ENCODE results near the gene UFC1. TPM values are rescaled to one million over a fixed set of nuclear protein-coding genes. Genes with fewer than 3 reads are reported as not detected.
"Not testable (repeated sequence)": the region's sequence is repeated elsewhere in the genome, so short reads cannot be mapped to it uniquely, and the experiment has no call there.

UFC1 gene
- total RNA-seq, result 100 to 1,000 TPM; 103 to 113 TPM

DNA sequence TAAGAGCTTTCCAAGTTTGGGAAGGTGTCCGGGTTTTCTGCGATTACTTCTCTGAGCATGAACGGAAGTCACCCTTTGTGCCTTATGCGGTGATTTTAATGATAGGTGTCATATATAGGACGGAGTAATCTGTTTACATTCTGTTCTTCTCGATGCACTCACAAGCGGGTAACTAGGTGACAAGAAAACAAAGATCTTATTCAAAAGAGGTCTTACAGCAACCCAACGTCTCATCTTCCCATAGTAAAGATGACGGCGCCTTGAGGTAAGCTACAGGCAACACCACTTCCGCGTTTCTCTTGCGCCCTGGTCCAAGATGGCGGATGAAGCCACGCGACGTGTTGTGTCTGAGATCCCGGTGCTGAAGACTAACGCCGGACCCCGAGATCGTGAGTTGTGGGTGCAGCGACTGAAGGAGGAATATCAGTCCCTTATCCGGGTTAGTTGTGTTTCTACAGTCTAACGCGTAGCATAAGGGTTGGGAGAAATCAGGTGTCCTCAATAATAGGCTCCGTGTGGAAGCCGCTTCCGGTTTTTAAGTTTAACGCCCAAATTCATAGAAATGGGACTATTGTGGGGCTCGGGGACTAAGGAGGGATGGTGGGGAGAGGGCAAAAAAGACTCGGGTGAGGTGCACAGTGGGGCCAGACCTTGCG lies at the start of gene UFC1:
Gene UFC1, plus strand, starts transcription at position 297 of the 656 bp plus-strand sequence. Its CDS starts 20 bp downstream, at position 317.
- CTCF ChIA-PET, result interaction anchor here (0.6 to 3.9 kb wide), 13 partner anchors 11 to 152 kb away, joined by 3 to 36 read pairs (median 3); partner anchors contain the start of genes ARHGAP30, DEDD, F11R and PPOX
- peaks cover 33% of the 10 kb centered on the region for H3K36me3 Mint-ChIP-seq (ENCODE audit: low read depth)

DNA sequence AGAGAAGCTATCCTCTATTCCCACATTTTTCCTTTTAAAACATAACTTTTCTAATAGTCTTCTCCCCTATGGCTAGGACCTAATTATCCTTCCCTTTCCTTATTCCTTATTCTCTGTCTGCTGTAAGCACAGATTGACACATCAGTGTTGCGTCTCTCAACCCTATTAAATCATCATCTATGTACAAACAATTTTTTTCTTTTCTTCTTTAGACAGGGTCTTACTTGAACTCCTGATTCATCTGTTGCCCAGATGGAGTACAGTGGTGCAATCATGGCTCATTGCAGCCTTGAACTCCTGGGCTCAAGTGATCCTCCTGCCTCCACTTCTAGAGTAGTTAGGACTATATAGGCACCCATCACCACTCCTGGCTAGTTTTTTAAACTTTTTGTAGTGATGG lies 47.3 kb upstream of the UFC1 start:
- Mint-ChIP-seq H3K27ac (no peak overlapping the region), H3K27me3 (no peaks in the 10 kb centered on the region), H3K9me3 (no peaks in the 10 kb centered on the region), H3K4me1 (peaks cover 8% of the 10 kb centered on the region), H3K36me3 (ENCODE audit: low read depth) (peaks cover 21% of the 10 kb centered on the region), H3K4me3 (no peak overlapping the region)
- ChIA-PET POLR2A (interaction anchor here (0.8 to 0.9 kb wide), 2 partner anchors 49 to 95 kb away, joined by 3 read pairs; partner anchors contain the start of gene NDUFS2), CTCF (no interaction called here)
- DNase-seq, result no peak

More for the DNA sequence above, at the start of gene UFC1:
- Mint-ChIP-seq H3K4me3 (peak within 1 kb of the TSS; percentile 92), H3K27me3 (no peaks in the 10 kb centered on the region), H3K9me3 (no peaks in the 10 kb centered on the region), H3K4me1 (peaks cover 30% of the 10 kb centered on the region), H3K27ac (peak within 1 kb of the TSS; percentile 98)
- POLR2A ChIA-PET, result interaction anchor here (0.6 to 4.1 kb wide), 18 partner anchors 13 to 317 kb away, joined by 3 to 63 read pairs (median 8); partner anchors contain the start of genes ARHGAP30, B4GALT3, DEDD and NDUFS2
- DNase-seq, result peak; percentile 85

GRCh38 chr1:161111117-161111516 lies 42.7 kb upstream of the UFC1 start:
- Mint-ChIP-seq H3K27ac (no peak overlapping the region), H3K4me1 (peaks cover 43% of the 10 kb centered on the region), H3K4me3 (no peak overlapping the region), H3K9me3 (no peaks in the 10 kb centered on the region), H3K27me3 (no peaks in the 10 kb centered on the region), H3K36me3 (ENCODE audit: low read depth) (peaks cover 31% of the 10 kb centered on the region)
- ChIA-PET POLR2A (no interaction called here), CTCF (interaction anchor here (1.4 to 1.5 kb wide), 2 partner anchors 13 to 55 kb away, joined by 4 to 6 read pairs; partner anchors contain the start of genes KLHDC9 and PPOX)
- DNase-seq, result no peak

- no peaks in the 10 kb centered on the region for H3K27me3 Mint-ChIP-seq
- DNase-seq, result no peak
- no peaks in the 10 kb centered on the region for H3K9me3 Mint-ChIP-seq
- POLR2A ChIA-PET, result interaction anchor here (1.2 kb wide), 1 partner anchor 43 kb away, joined by 3 read pairs; no protein-coding TSS in a partner anchor
- H3K4me1 Mint-ChIP-seq, result peaks cover 48% of the 10 kb centered on the region
- H3K27ac Mint-ChIP-seq, result no peak overlapping the region
- CTCF ChIA-PET, result interaction anchor here (1.2 to 1.5 kb wide), 3 partner anchors 13 to 55 kb away, joined by 3 to 6 read pairs (median 4); partner anchors contain the start of genes KLHDC9 and PPOX
- H3K36me3 Mint-ChIP-seq (ENCODE audit: low read depth), result peaks cover 27% of the 10 kb centered on the region
- H3K4me3 Mint-ChIP-seq, result no peak overlapping the region
Observed at GRCh38 chr1:161111527-161111926, 42.3 kb upstream of the UFC1 start.

DNA sequence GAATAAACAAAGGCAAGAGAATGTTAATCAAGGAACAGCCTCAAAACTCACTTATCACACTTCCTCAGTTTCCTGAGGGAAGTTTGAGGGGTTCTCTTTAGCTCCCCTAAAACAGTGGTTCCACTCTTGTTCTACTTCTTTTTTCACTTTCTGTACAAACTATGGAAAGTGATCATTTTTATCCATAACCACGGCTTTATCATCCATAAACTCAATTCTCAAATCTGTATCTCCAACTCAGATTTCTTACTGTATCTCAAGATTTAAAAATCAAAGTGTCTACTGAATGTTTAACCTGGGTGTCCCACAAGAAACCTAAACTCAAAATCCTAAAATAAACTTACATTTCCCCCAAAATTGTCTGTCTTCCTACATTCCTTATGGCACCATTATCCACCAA lies 39.9 kb upstream of the UFC1 start:
- Mint-ChIP-seq H3K4me3 (no peak overlapping the region), H3K4me1 (peaks cover 58% of the 10 kb centered on the region), H3K36me3 (ENCODE audit: low read depth) (peaks cover 30% of the 10 kb centered on the region), H3K27me3 (no peaks in the 10 kb centered on the region), H3K9me3 (no peaks in the 10 kb centered on the region), H3K27ac (peak overlapping the region; percentile 56)
- CTCF ChIA-PET, result interaction anchor here (1.0 kb wide), 1 partner anchor 72 kb away, joined by 3 read pairs; no protein-coding TSS in a partner anchor
- POLR2A ChIA-PET, result interaction anchor here (0.7 to 1.9 kb wide), 4 partner anchors 18 to 68 kb away, joined by 3 to 7 read pairs (median 4); partner anchors contain the start of genes ARHGAP30 and USF1
- DNase-seq, result no peak

- peaks cover 32% of the 10 kb centered on the region for H3K36me3 Mint-ChIP-seq (ENCODE audit: low read depth)
- no peaks in the 10 kb centered on the region for H3K27me3 Mint-ChIP-seq
- H3K4me1 Mint-ChIP-seq, result peaks cover 62% of the 10 kb centered on the region
- H3K9me3 Mint-ChIP-seq, result no peaks in the 10 kb centered on the region
- ChIA-PET POLR2A (interaction anchor here (0.7 to 1.9 kb wide), 4 partner anchors 17 to 68 kb away, joined by 3 to 7 read pairs (median 4); partner anchors contain the start of genes ARHGAP30 and USF1), CTCF (no interaction called here)
- DNase-seq, result no peak
- H3K4me3 Mint-ChIP-seq, result no peak overlapping the region
- H3K27ac Mint-ChIP-seq, result peak overlapping the region; percentile 95
Observed at GRCh38 chr1:161114556-161114955, 39.2 kb upstream of the UFC1 start.

DNA sequence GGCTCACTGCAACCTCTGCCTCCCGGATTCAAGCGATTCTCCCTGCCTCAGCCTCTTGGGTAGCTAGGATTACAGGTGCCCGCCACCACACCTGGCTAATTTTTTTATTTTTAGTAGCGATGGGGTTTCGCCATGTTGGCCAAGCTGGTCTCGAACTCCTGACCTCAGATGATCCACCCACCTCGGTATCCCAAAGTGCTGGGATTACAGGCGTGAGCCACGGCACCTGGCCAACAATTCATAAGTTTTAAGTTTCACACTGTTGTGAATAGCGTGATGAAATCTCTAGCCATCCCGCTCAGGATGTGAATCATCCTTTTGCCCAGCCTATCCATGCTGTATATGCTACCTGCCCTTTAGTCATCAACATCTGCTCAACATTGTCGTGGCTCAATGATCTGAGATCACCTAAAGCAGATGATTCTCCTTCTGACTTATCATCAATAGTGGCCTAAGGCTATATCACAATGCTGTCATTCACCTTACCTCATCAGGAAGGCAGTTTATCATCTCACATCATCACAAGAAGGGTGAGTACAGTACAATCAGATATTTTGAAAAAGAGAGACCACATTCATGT lies 38.6 kb upstream of the UFC1 start:
- peak overlapping the region; percentile 95 for H3K27ac Mint-ChIP-seq
- no peaks in the 10 kb centered on the region for H3K9me3 Mint-ChIP-seq
- ChIA-PET POLR2A (interaction anchor here (1.9 to 3.7 kb wide), 2 partner anchors 16 kb away, joined by 4 to 27 read pairs; partner anchors contain the start of gene KLHDC9), CTCF (no interaction called here)
- peaks cover 68% of the 10 kb centered on the region for H3K4me1 Mint-ChIP-seq
- H3K27me3 Mint-ChIP-seq, result no peaks in the 10 kb centered on the region
- DNase-seq, result peak; percentile 58
- H3K36me3 Mint-ChIP-seq (ENCODE audit: low read depth), result peaks cover 39% of the 10 kb centered on the region
- H3K4me3 Mint-ChIP-seq, result peak overlapping the region; percentile 93

DNA sequence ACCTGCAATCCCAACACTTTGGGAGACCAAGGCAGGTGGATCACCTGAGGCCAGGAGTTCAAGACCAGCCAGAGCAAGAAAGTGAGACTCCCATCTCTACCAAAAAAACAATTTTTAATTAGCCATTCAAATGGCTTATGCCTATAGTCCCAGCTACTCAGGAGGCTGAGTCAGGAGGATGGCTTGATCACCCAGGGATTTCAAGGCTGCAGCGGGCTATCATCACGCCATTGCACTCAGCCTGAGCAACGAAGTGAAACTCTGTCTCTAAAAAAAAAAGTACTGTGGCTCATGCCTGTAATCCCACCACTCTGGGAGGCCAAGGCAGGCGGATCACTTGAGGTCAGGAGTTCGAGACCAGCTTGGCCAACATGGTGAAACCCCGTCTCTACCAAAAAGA lies 37.8 kb upstream of the UFC1 start:
- H3K36me3 Mint-ChIP-seq (ENCODE audit: low read depth), result peaks cover 43% of the 10 kb centered on the region
- ChIA-PET POLR2A (interaction anchor here (2.0 to 3.7 kb wide), 5 partner anchors 17 to 198 kb away, joined by 5 to 27 read pairs (median 11); partner anchors contain the start of genes KLHDC9, SDHC, UFC1 and USF1), CTCF (interaction anchor here (1.2 to 3.4 kb wide), 3 partner anchors 18 to 48 kb away, joined by 3 to 21 read pairs (median 14); partner anchors contain the start of genes DEDD and KLHDC9)
- H3K4me3 Mint-ChIP-seq, result peak overlapping the region; percentile 93
- DNase-seq, H3K9me3 Mint-ChIP-seq, H3K27me3 Mint-ChIP-seq: not testable (repeated sequence)
- peaks cover 72% of the 10 kb centered on the region for H3K4me1 Mint-ChIP-seq
- peak overlapping the region; percentile 95 for H3K27ac Mint-ChIP-seq

GRCh38 chr1:161117759-161118581 lies 35.8 kb upstream of the UFC1 start, which contains the start of the genes NIT1 and PFDN2:
TSS of gene NIT1 (plus strand) at chr1:161118105. CDS start at chr1:161118177, 72 bp downstream.
TSS of gene PFDN2 (minus strand) at chr1:161118037. CDS start at chr1:161118026, 11 bp downstream.
- Mint-ChIP-seq H3K4me3 (peak within 1 kb of the TSS; percentile 93), H3K27ac (peak within 1 kb of the TSS; percentile 95), H3K9me3 (no peaks in the 10 kb centered on the region), H3K4me1 (peaks cover 66% of the 10 kb centered on the region), H3K27me3 (no peaks in the 10 kb centered on the region), H3K36me3 (ENCODE audit: low read depth) (peaks cover 63% of the 10 kb centered on the region)
- peak; percentile 89 for DNase-seq
- POLR2A ChIA-PET, result interaction anchor here (0.8 to 3.7 kb wide), 24 partner anchors 10 to 491 kb away, joined by 3 to 27 read pairs (median 6); partner anchors contain the start of genes B4GALT3, F11R, KLHDC9 and NDUFS2
- CTCF ChIA-PET, result interaction anchor here (0.5 to 3.4 kb wide), 13 partner anchors 10 to 264 kb away, joined by 3 to 21 read pairs (median 4); partner anchors contain the start of genes ARHGAP30, DEDD, KLHDC9 and TOMM40L

GRCh38 chr1:161119092-161119903 lies 34.5 kb upstream of the UFC1 start:
- Mint-ChIP-seq H3K27ac (peak overlapping the region; percentile 95), H3K36me3 (ENCODE audit: low read depth) (peaks cover 63% of the 10 kb centered on the region), H3K4me3 (peak overlapping the region; percentile 93), H3K27me3 (no peaks in the 10 kb centered on the region), H3K9me3 (no peaks in the 10 kb centered on the region), H3K4me1 (peaks cover 53% of the 10 kb centered on the region)
- POLR2A ChIA-PET, result interaction anchor here (1.3 to 3.5 kb wide), 5 partner anchors 8 to 82 kb away, joined by 5 to 21 read pairs (median 12); partner anchors contain the start of genes NDUFS2, PPOX, UFC1 and USF1
- DNase-seq, result peak; percentile 66
- CTCF ChIA-PET, result interaction anchor here (0.9 to 3.4 kb wide), 4 partner anchors 15 to 78 kb away, joined by 3 to 21 read pairs (median 6); partner anchors contain the start of genes ARHGAP30 and DEDD

DNA sequence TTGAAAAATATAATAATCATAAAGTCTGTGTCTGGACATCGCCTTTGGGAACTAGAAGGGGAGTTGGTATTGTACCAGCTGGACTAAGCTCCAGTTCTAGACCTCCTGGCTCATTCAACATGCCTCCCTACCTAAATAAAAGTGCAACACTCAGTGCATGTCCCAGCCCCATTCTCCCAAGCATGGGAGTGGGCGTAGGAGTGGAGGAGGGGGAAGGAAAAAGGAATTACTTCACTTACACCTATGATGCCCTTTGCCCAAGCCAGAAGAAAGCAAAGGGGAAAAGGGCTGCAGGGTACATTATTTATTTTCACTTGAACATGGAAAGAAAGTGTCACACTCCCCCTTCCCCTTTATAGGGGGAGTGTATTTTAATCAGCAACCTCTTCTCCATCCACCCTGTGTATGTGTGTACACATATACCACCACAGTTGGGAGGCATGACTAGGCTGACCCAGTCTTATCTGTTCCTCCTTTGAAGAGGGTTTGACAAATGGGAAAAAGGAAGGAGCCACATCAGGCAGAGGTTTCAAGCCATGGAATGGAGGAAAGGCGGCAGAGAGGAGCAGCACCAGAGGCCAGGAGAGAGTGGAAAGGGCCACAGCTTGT lies 32.6 kb upstream of the UFC1 start:
- CTCF ChIA-PET, result interaction anchor here (0.8 kb wide), 1 partner anchor 105 kb away, joined by 3 read pairs; the partner anchor contains the start of gene TOMM40L
- peaks cover 71% of the 10 kb centered on the region for H3K36me3 Mint-ChIP-seq (ENCODE audit: low read depth)

More for the DNA sequence above, 32.6 kb upstream of the UFC1 start:
- H3K27me3 Mint-ChIP-seq, result no peaks in the 10 kb centered on the region
- POLR2A ChIA-PET, result interaction anchor here (1.5 kb wide), 1 partner anchor 33 kb away, joined by 5 read pairs; the partner anchor contains the start of gene UFC1
- H3K27ac Mint-ChIP-seq, result no peak overlapping the region
- no peak for DNase-seq
- H3K9me3 Mint-ChIP-seq, result no peaks in the 10 kb centered on the region
- H3K4me3 Mint-ChIP-seq, result no peak overlapping the region
- H3K4me1 Mint-ChIP-seq, result peaks cover 40% of the 10 kb centered on the region
